ENCODE results near the gene DNAJC4. TPM values are rescaled to one million over a fixed set of nuclear protein-coding genes. Genes with fewer than 3 reads are reported as not detected.

The DNAJC4 gene
- total RNA-seq, 6 experiments from 2014 or later = 21.7 to 29.5 (median 23.2) TPM

- H3K27ac Mint-ChIP-seq = no peak overlapping the region
- no peaks in the 10 kb centered on the region; the same call in none of the 2 replicates for H3K27me3 Mint-ChIP-seq (ENCODE audit: insufficient read depth)
- no peak for DNase-seq
- TF ChIP-seq CTCF (IDR thresholded peaks at IDR 0.05) = no peak
- H3K4me1 Mint-ChIP-seq (ENCODE audit: low read depth) = peaks cover 22% of the 10 kb centered on the region
- H3K9me3 Mint-ChIP-seq = no peaks in the 10 kb centered on the region
- H3K4me3 Mint-ChIP-seq = no peak overlapping the region
- peaks cover 6% of the 10 kb centered on the region; the same call in 1 of the 2 replicates for H3K36me3 Mint-ChIP-seq (ENCODE audit: low read depth)
These were observed 19.9 kb upstream of the DNAJC4 start for GRCh38 chr11:64210301-64211020.

GRCh38 chr11:64211181-64211872 lies 19.0 kb upstream of the DNAJC4 start:
- no peaks in the 10 kb centered on the region; the same call in none of the 2 replicates for H3K27me3 Mint-ChIP-seq (ENCODE audit: insufficient read depth)
- no peak overlapping the region for H3K4me3 Mint-ChIP-seq
- peaks cover 6% of the 10 kb centered on the region; the same call in 1 of the 2 replicates for H3K36me3 Mint-ChIP-seq (ENCODE audit: low read depth)
- no peak overlapping the region for H3K27ac Mint-ChIP-seq
- DNase-seq = no peak
- no peak for TF ChIP-seq CTCF (IDR thresholded peaks at IDR 0.05)
- peaks cover 25% of the 10 kb centered on the region for H3K4me1 Mint-ChIP-seq (ENCODE audit: low read depth)
- no peaks in the 10 kb centered on the region for H3K9me3 Mint-ChIP-seq

GRCh38 chr11:64216879-64217278 lies 13.5 kb upstream of the DNAJC4 start:
- Mint-ChIP-seq H3K36me3 (ENCODE audit: low read depth) (peaks cover 6% of the 10 kb centered on the region; the same call in 1 of the 2 replicates), H3K27me3 (ENCODE audit: insufficient read depth) (no peaks in the 10 kb centered on the region; the same call in none of the 2 replicates), H3K9me3 (no peaks in the 10 kb centered on the region), H3K4me3 (no peak overlapping the region), H3K4me1 (ENCODE audit: low read depth) (peaks cover 14% of the 10 kb centered on the region), H3K27ac (no peak overlapping the region)
- TF ChIP-seq CTCF (IDR thresholded peaks at IDR 0.05) = no peak
- no peak for DNase-seq

- Mint-ChIP-seq H3K9me3 (no peaks in the 10 kb centered on the region), H3K27ac (no peak overlapping the region), H3K27me3 (ENCODE audit: insufficient read depth) (no peaks in the 10 kb centered on the region; the same call in none of the 2 replicates), H3K4me3 (no peak overlapping the region), H3K36me3 (ENCODE audit: low read depth) (peaks cover 6% of the 10 kb centered on the region; the same call in 1 of the 2 replicates), H3K4me1 (ENCODE audit: low read depth) (peaks cover 15% of the 10 kb centered on the region)
- DNase-seq = no peak
- TF ChIP-seq CTCF (IDR thresholded peaks at IDR 0.05) = no peak
These were observed 11.6 kb upstream of the DNAJC4 start for GRCh38 chr11:64218628-64219353.

GRCh38 chr11:64219354-64219684 lies 11.0 kb upstream of the DNAJC4 start:
- H3K27me3 Mint-ChIP-seq (ENCODE audit: insufficient read depth) = no peaks in the 10 kb centered on the region; the same call in none of the 2 replicates
- DNase-seq = no peak
- H3K4me1 Mint-ChIP-seq (ENCODE audit: low read depth) = peaks cover 19% of the 10 kb centered on the region
- H3K4me3 Mint-ChIP-seq = no peak overlapping the region
- H3K36me3 Mint-ChIP-seq (ENCODE audit: low read depth) = peaks cover 6% of the 10 kb centered on the region; the same call in 1 of the 2 replicates
- H3K9me3 Mint-ChIP-seq = no peaks in the 10 kb centered on the region
- no peak overlapping the region for H3K27ac Mint-ChIP-seq
- no peak for TF ChIP-seq CTCF (IDR thresholded peaks at IDR 0.05)
